GM12874 (cell line): ENCODE measurements around the gene RASSF4.

Source experiments
- TF ChIP-seq, protein P1 (sequence below): IDR thresholded peaks from 2 replicates; pipeline ENCODE4 v1.5.1; 2011; ENCODE audit warnings: low read depth, mild to moderate bottlenecking, control low read depth, low read length, moderate library complexity; ENCODE audit not compliant: insufficient read depth

Gene RASSF4

DNA sequence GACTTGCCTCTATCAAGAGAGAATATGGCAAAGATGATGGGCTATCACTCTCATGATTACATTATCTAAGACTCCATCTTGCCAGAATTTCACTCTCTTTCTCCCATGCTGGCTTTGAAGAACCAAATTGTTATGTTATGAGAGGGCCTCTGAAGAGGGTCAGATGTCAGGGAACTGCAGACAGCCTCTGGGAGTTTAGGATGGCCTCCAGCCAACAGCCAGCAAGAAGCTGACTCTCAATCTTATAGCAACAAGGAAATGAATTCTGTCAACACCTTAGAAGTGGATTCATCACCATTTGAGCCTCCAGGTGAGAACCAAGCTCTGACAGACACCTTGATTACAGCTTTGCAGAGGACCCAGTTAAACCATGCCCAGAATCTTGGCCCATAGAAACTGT, 74.7 kb downstream of the RASSF4 start:
- TF ChIP-seq, protein P1, sequence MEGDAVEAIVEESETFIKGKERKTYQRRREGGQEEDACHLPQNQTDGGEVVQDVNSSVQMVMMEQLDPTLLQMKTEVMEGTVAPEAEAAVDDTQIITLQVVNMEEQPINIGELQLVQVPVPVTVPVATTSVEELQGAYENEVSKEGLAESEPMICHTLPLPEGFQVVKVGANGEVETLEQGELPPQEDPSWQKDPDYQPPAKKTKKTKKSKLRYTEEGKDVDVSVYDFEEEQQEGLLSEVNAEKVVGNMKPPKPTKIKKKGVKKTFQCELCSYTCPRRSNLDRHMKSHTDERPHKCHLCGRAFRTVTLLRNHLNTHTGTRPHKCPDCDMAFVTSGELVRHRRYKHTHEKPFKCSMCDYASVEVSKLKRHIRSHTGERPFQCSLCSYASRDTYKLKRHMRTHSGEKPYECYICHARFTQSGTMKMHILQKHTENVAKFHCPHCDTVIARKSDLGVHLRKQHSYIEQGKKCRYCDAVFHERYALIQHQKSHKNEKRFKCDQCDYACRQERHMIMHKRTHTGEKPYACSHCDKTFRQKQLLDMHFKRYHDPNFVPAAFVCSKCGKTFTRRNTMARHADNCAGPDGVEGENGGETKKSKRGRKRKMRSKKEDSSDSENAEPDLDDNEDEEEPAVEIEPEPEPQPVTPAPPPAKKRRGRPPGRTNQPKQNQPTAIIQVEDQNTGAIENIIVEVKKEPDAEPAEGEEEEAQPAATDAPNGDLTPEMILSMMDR: no peak

DNA sequence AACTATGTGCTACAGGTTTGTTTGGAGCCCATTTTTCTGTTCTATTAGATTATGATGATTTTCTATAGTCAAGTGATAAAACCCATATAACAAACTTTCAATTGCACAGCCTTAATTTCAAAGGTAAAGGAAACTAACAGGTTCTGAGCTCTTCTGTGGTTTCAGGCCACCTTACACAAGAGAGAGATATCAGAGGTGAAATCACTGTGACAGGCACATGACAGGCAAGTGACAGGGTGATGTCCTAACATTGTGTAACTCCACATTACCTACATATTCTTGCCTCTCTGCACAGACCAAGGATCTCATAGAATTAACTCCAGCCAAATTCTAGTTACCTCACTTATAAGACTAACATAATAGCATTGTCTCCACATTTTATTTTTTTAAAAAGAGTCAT, 76.1 kb downstream of the RASSF4 start:
- TF ChIP-seq, protein P1: no peak

DNA sequence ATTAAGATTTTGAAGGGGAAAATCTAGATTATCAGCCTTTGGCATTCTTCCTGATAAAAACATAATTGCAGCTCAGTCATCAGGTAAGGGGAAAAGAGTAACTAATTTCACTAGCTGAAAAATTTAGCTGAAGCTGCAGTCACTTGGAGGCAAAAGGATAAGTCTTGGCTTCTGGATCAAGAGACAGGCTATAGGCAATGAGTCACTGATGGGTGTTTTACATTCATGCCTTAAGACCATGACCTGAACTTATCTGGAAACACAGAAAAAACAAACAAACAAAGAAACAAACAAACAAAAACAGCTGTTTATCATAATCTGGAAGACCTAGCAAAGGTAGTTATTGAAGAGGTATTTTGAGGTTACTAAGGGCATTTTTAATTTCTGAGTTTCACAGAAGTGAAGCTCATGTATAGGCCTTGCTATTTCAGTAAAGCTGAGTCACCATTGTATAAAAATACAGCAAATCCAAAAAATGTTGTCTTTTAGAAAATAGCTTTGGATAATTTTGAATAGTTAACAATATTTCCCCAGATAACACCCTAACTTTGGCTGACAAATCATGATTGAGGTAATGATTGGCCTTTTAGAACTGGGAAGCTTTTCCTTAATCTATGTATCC, 81.4 kb downstream of the RASSF4 start:
- TF ChIP-seq, protein P1: no peak

DNA sequence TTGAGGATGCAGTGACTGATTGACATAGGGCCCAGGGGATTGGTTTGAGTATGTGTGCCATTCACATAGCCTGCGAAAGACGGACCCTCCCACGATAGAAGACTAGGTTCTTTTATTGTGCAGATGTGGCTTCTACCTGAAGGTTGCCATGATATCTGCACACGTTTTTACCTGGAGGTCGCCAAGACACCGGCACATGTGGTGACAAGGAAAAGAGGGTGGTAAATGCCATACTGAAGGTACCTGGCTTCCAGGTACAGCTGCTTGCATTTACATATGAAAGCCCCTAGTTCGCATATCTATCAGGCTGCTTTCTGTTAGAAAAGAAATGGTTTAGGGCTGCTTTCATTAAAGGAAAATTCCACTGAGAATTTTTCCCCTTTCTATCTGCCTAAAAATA, 84.7 kb downstream of the RASSF4 start:
- TF ChIP-seq, protein P1: no peak
